ENCODE measurements around the gene CCDC24.

The CCDC24 gene

DNA sequence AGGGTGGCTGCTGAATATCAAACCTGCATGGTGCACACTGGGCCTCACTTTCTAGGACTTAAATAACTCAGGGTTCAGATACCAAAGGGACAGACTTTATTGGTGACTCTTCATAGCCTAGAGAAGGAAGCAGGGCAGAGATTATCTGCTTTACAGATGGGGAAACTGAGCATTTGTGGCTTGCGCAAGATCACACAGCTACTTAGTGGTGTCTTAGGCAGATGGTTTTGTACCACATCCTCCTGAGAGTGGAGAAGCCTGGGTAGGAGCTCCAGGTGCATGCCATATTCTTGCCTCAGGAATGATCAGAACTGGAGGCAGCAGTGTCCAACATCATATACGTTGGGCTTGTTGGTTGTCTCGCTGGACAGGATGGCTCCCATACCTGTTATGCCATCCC lies 28.4 kb upstream of the CCDC24 start:
- DNase-seq (ENCODE audit: low read depth): no peak
- TF ChIP-seq, protein P1, sequence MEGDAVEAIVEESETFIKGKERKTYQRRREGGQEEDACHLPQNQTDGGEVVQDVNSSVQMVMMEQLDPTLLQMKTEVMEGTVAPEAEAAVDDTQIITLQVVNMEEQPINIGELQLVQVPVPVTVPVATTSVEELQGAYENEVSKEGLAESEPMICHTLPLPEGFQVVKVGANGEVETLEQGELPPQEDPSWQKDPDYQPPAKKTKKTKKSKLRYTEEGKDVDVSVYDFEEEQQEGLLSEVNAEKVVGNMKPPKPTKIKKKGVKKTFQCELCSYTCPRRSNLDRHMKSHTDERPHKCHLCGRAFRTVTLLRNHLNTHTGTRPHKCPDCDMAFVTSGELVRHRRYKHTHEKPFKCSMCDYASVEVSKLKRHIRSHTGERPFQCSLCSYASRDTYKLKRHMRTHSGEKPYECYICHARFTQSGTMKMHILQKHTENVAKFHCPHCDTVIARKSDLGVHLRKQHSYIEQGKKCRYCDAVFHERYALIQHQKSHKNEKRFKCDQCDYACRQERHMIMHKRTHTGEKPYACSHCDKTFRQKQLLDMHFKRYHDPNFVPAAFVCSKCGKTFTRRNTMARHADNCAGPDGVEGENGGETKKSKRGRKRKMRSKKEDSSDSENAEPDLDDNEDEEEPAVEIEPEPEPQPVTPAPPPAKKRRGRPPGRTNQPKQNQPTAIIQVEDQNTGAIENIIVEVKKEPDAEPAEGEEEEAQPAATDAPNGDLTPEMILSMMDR (IDR thresholded peaks at IDR 0.05; ENCODE audit: control insufficient read depth, insufficient read depth, low read depth, low read length, missing control alignments): no peak
- H3K4me3 ChIP-seq (ENCODE audit: control insufficient read depth, low read depth, low read length): no peak overlapping the region

- H3K4me3 ChIP-seq (ENCODE audit: control insufficient read depth, low read depth, low read length): no peak overlapping the region
- no peak for DNase-seq (ENCODE audit: low read depth)
- TF ChIP-seq, protein P1 (IDR thresholded peaks at IDR 0.05; ENCODE audit: control insufficient read depth, insufficient read depth, low read depth, low read length, missing control alignments): no peak
Observed at GRCh38 chr1:43963890-43964289, 27.5 kb upstream of the CCDC24 start.

GRCh38 chr1:43965316-43965715 lies 26.1 kb upstream of the CCDC24 start:
- no peak overlapping the region for H3K4me3 ChIP-seq (ENCODE audit: control insufficient read depth, low read depth, low read length)
- DNase-seq (ENCODE audit: low read depth): no peak
- TF ChIP-seq, protein P1 (IDR thresholded peaks at IDR 0.05; ENCODE audit: control insufficient read depth, insufficient read depth, low read depth, low read length, missing control alignments): no peak

DNA sequence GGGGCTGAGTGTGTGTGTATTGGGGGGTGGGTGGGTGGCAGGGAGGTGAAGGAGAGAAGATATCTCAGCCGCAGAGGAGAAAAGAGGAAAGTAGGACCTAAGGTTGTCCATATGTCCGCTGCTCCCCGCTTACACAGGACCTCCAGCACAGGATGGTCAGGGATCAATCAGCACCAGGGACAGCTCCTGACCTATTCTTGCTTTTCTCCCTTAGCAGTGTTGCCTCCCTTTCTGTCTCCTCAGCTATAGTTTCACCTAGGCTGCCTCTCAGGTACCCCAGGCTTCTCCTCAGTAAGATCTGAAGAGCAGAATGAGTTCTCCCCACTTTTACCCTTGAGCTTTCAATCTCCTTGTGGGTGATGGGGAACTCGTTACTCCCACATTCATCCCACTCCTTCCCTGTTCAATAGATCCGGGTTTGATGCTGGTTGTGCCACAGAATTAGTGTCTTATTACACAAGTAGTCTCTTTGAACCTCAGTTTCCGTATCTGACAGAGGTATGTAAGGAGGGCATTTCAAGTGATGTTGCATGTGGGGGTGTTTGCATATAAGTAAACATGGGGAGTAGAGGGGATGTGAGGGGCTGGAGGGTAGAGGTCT lies 23.0 kb upstream of the CCDC24 start:
- DNase-seq (ENCODE audit: low read depth): no peak
- TF ChIP-seq, protein P1 (IDR thresholded peaks at IDR 0.05; ENCODE audit: control insufficient read depth, insufficient read depth, low read depth, low read length, missing control alignments): no peak
- no peak overlapping the region for H3K4me3 ChIP-seq (ENCODE audit: control insufficient read depth, low read depth, low read length)

DNA sequence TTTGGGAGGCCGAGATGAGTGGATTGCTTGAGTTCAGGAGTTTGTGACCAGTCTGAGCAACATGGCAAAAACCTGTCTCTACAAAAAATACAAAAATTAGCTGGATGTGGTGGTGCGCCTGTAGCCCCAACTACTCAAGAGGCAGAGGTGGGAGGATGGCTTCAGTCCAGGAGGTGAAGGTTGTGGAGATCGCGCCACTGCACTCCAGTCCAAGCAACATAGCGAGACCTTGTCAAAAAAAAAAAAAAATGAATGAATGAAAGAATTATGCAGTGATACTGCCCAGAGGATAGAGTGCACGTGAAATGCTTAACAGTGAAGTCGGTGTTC lies 22.0 kb upstream of the CCDC24 start:
- TF ChIP-seq, protein P1 (IDR thresholded peaks at IDR 0.05; ENCODE audit: control insufficient read depth, insufficient read depth, low read depth, low read length, missing control alignments): no peak
- no peak for DNase-seq (ENCODE audit: low read depth)
- no peak overlapping the region for H3K4me3 ChIP-seq (ENCODE audit: control insufficient read depth, low read depth, low read length)

- TF ChIP-seq, protein P1 (IDR thresholded peaks at IDR 0.05; ENCODE audit: control insufficient read depth, insufficient read depth, low read depth, low read length, missing control alignments): peak; percentile 6
- peak within 1 kb of the TSS; percentile 71 for H3K4me3 ChIP-seq (ENCODE audit: control insufficient read depth, low read depth, low read length)
- peak; percentile 86 for DNase-seq (ENCODE audit: low read depth)
Observed at GRCh38 chr1:43969746-43970466, 21.5 kb upstream of the CCDC24 start, which contains the start of gene DPH2. Gene DPH2 (plus strand): TSS chr1:43970010. CDS start chr1:43970176, 166 bp downstream.
